ENCODE results near the gene SMAP1.

The SMAP1 gene

DNA sequence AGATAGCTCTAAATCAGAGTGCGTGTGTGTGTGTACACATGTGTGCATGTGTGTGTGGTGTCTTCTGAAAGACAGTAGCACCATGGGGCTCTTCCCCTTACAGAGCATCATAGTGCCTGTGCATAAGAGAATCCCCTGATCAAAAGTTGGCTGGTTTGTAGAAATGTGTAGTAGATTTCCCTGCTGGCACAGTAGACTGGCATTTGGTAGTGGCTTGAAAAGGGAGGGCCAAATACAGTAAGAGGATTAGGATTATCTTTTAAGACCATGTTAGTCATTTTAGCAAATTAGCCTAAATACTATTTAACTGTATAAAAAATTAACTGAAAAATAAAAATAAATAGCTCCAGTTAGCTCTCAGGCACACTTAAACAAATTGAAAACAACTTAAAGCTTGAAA, 176.6 kb downstream of the SMAP1 start:
- DNase-seq, result no peak

DNA sequence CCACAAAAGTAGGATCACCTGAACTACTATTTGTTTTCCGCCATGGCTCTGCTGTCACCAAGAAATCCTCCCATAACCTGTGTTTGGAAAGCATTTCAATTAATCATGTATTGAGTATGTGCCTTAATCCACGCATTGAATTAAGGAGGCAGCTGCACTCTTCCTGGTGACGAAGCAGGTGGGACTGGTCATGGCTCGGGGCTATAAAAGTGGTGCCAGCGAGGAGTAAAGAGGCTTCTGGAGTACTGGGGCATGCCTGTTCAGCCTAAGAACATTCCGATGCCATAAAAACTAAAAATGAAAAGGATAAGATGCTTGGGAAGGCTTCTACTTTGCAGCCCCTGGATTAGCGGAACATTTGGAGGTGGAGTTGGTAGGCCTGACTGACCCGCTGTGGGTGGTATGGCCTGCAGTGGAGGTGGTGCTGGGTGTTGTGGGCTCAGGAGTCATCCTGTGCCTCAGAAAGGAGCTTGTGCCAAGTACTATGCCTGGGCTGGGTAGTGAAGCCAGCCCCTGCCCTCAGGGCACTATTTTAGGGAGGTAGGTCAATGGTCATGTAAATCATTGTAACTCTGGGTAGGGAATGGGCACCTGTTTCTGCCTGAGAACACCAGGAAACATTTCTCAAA, 178.6 kb downstream of the SMAP1 start:
- no peak for DNase-seq

DNA sequence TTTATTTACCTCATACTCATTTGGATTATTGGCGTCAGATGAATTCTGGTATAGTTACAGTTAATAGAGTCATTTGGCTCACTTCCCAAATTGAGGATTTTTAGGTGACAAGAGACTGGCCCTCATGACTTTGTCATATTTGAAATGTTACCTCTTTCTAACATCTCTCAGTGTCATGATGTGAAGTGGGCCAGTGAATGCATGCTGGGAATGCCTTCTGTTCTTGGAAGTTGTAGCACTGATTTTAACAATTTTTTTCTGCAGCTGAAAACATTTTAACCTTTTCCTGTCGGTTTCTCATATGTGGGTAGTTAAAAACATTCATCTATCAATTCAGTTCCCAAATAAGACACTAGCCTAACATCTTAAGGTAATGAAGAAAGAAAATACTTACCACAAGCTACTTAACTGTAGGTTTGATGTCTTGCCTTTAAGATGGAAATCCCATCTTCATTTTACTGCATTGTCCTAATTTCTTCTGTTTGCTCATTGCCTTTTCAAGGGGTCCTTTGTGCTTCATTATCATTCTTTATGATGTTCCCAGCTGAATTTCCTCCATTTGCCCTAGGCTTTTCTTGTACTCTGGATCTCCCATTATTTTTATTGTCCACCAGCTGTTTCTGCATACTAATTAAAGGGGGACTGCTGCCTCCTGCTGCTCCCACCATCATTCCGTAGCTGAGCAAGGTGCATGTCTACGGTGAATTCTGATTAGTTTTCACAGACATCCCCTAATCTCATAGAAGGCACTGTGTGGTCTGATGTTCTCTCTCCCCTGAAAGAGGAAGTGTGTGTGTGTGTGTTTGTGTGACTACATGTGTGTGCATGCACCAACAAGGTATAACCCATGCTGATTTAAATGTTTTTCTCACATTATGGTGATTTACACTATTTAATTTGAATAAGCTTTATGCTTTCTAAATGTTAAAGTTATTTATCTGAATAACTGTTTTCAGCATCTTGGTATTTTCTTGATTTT, 179.7 kb downstream of the SMAP1 start:
- DNase-seq, result no peak

DNA sequence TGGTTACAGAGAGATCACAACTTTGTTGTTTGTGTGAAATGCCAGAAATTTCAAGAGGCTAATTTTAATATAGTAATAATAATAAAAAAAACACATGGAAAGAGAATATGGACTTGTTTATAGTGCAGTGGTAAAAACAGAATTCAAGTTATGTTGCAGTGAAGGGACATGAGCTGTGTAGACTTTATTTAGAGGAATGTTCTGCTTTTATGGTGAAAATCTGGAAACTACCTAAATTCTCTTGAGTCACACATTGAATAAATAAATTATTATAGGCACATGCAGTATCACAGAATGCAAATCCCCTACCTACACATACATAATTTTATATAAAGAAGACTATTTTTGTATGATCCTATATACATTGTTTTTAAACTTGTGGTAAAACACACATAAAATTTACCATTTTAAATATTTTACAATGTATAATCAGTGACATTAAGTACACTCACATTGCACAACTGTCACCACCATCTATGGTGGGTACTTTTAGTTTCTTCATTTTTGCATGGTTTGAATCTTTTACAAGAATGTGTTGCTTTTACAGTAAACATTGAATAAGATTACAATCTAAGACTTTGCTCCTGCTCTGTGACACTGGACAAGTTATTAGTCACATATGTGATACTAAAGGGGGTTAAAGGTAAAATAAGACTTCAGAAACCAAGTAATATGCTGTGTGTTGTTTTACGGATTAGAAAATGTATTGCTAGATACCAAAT, 181.8 kb downstream of the SMAP1 start:
- no peak for DNase-seq

DNA sequence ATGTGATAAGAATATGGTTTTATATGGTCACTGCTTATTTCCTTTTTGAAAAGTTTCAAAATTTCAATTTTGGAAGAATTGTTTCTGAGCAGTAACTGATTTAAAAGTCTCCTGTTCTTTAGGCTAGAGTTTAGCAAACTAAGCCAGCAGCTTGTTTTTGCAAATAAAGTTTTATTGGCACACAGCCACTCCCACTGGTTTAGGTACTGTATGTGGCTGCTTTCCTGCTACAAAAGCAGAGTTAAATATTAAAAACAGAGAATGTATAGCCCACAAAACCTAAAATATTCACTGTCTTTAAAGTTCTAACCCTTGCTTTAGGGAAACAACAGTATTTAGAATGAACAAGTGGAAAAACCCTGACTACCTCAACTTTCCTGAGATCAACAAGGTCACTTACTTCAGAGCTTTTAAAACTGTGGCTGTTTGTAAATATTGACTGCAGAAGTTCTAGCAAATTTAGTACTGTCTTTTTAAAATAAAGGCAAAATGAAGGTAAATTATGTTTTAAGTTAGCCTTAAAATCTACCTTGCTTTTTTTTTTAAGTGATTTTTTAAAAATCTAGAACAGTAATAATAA, 185.1 kb downstream of the SMAP1 start:
- DNase-seq, result no peak

DNA sequence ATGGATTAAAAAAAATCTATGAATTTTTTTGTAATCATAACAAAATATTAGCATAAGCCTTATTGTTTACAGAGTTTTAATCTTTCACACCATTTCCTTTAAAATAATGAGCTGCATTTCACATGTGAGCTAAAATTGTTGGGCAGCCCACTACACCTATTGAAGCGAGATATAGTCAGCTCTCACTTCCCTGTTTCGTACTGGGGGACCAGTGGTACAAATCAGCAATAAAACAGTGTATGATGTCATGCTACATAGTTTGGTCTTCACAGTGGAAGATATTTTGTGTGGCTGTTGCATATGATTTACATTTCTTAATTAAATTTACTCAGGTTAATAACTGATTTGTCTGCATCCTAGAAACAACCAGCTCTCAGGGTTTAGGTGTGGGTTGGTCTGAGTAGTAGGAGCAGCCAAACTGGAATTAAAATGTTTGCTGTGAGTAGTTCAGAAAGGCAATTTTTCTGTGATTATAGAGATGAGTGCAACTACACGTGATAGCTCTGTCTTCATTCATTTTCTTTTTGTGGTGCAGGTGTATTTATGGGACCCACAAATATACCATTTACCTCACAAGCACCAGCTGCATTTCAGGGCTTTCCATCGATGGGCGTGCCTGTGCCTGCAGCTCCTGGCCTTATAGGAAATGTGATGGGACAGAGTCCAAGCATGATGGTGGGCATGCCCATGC, 189.8 kb downstream of the SMAP1 start:
- DNase-seq, result no peak

DNA sequence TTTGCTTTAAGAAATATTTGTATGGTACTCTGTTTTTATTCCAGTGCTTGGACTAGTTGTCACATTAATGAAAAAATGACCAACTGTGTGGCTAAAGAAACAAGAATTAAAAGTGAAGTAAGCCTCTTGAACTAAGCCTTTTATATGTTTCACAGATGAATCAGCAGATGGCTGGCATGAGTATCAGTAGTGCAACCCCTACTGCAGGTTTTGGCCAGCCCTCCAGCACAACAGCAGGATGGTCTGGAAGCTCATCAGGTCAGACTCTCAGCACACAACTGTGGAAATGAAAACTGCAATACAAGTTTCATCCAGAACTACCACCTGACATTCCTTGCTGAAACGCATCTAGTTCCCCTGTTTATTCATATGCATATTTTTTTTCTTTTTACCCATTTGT, 192.4 kb downstream of the SMAP1 start:
- no peak for DNase-seq

DNA sequence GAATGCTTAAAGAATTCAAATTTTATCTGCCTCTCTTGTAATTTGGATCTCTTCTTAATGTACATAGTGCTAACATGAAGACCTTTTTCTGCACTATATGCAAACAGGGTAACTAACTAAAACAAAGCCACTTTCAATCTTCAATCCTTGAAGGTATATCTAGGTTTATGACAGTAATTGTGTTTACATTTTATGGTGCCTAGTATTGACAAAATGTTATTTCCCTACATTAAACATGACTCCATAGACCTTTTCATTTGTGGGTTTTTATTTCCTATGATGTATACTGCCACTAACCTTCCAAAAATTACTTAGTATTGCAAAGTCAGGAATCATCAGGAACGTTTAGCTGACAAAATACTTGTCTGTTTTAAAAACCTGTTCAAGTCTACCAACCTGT, 193.2 kb downstream of the SMAP1 start:
- no peak for DNase-seq

DNA sequence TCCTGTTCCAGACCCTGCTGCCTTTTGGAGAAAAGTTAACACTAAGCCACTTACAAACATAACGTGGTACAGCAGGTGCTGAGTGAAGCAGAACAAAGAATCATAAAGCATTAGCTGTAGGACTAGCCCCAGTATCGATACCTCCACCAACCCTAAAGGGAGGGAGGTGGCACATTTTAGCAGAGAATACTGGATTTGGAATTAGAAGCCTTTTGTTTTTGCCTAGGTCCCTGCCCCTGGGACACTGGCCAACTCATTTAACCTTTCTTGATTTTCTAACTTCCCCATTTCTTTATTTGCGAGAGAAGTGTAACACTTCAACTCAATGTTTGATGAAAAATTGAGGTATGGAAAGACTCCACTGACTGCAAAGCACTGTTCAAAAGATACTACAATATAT, 195.7 kb downstream of the SMAP1 start:
- DNase-seq, result no peak

DNA sequence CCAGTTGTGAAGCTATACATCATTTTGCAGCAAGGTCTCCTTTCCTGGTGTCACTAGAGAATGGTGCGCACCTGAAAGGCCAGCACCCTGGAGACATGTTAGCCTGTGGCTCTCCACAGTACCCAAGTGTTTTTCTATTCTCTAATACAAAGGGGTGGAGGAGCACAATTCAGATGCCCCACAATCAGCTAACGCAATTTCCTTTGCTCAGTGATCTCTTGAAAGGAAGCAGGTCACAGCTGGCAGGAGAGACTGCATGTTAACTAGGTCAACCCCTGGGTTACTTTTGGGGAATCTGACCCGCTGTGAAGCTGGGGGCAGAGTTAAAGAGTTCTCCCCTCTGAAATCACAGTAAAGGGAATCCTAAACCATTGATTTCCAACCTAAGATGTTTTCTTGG, 196.7 kb downstream of the SMAP1 start:
- no peak for DNase-seq

DNA sequence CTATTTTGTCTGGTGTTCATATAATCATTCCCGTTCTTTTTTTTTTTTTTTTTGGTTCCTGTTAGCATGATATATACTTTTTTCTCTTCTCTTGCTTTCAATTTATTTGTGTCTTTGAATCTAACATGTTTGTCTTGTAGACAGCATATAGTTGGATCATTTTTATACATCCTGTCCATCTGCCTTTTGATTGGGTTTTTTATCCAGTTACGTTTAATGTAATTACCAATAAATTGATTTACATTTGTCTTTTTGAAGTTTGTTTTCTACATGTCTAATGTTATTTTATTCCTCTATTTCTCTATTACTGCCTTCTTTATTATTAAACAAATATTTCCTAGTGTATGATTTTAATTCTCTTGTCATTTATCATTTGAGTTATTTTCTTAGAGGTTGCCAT, 204.8 kb downstream of the SMAP1 start:
- DNase-seq, result no peak

DNA sequence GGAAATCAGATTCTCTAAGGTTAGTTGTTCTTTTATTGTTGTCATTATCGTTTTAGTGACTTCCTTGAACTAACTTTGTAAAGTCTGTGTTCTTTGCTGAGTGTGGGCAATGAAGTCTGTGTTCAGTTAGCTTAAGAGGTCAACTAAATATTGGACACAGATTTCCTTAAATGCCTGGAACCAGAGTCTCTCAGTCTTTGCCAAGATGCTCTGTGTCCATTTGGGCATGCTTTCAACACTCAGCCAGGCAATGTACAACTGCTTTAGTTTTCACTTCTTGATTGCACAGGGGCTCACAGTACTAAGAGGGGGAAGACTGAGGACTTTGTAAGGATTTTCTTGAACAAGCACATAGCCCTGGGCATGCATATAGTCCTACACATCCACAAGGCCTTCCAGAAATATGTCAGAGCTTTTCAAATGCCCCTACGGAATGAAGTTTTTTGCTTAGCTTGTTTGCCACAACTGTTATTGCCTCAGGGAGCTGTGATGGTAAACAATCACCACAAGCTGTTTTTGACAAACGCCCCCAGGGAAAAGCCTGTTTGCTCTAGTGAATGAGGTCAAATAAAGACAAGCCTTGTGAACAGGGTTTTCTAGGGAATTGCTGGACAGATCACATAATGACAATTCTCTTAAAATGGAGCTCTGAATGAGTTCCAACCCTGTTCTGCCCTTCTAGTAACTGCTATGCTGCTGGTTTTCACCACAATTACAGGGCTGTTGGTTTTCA, 206.7 kb downstream of the SMAP1 start:
- DNase-seq, result no peak

DNA sequence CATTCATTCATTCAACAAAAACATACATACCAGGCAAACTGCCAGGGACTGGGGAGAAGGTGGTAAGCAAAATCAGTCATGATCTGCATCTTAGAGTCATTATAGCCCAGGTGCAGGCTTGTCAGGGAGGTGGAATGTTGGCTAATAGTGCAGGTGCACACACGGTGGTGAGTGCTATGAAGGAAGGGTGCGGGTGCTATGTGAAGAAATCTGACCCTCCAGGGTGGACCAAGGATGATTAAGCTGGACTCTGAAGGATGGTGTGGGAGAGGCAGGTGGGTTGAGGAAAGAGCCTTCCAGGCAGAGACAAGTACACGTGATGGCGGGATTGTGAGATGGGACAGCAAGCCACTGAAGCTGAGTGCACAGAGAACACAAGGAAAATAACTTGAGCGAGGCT, 211.8 kb downstream of the SMAP1 start:
- DNase-seq, result no peak

DNA sequence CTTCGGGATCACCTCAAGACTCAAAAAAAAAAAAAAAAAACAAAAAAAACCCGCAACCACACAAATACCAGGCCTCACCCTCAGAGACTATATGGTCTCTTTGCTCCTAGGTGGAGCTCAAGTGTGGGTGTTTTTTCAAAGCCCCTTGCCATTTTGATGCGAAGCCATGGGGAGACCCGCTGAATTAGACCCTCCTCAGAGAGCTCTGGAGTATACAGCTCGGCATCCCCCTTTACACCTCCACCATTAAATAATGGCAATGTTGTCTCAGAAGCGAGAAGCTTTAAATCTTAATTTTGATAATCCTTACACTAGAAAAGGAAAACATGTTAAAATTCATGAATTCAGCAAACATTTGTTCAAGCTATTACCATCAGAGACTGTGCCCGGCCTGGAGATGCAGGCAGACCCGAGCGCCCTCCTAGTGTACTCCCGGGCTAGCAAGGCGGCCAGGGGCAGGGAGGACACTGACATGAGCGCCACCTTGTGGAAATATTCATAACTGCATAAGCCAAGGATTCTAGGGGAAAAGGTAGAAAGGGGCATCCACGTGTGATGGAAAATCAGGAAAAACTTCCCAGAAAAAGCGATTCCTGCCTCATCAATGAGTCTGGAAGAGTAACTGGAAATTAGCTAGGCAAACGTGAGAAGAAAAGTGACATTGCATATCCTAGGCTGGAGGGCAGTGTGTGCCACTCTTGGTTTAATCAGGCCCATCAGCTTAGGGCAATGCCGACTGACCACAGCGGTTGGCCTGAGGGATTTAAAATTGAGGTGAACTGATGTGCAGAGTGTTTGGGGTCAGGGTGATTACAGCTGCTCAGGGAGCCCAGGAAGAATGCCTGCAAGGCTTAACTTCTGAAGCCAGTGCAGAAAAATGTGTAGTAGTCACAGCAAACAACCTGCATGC, 216.6 kb downstream of the SMAP1 start:
- peak; percentile 46 for DNase-seq

DNA sequence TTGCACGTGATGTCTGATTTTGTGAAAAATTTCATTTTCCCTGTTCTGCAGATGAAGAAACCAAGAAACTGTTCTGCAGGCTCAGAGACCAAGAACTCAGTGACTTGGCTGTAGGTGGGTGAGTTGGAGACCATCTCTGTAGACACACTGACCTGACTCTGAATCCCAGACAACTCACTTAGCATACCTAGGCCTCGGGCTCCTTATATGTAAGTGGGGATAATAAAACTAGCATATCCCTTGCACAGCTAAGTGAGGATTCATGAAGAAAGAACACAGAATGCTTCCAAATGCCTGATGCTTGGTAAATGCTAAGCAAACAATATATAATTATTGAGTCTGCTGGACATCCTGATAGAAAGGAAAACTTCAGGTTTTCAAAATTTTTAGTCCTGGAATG, 218.4 kb downstream of the SMAP1 start:
- no peak for DNase-seq

DNA sequence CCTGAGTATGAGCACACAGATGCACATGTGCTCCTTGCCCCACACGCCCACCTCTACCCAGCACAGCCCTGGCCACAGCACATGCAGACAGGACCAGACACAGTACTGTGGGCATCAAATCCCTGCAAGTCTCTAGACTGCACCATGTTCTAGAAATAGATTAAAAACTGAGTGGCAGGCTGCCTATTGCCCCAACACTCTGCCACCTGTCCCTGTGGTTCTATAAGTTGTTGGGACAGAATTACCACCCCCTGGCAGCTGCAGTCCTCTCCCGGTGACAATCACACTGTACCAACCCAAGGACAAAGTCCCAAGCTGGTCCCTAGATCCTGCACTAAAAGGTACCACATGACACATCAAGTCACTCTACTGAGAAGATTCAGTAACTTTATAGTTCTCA, 219.0 kb downstream of the SMAP1 start:
- no peak for DNase-seq

DNA sequence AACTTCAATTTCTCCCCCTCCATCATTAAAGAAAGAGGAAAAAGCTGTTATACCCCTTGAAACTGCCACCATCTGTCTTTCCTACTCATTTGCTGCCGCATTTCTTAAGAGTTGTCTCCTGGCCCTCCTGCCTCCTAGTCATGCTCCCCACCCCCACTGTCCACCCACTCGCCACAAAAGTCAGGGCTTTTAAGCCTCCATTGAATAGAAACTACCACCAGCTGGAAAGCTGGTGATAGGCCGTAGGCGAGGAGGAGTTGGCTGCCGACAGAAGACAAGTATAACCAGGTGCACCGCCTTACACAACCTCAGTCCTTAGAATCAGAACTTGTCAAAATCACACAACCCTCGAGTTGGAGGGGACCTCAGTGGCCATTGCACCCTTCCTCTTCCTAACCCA, 221.6 kb downstream of the SMAP1 start:
- DNase-seq, result no peak

DNA sequence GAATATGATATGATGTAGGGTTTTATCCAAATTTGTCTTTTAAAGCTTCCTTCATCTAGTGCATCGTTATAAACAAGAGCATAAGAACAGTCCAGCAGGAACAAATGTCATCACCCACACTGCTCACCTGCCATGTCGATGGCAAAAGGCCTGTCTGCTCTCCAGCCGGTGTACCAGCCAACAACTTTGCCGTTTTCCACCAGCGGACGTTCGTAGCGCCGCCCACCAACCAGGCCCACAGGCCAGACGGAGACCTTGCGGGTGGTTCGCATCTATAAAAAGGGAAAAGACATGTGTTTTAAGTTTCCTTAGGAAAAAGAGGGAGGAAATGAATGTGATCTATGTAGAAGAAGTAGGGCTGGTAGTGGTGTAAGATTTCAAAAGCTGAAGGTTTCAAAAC, 226.3 kb downstream of the SMAP1 start:
- no peak for DNase-seq

DNA sequence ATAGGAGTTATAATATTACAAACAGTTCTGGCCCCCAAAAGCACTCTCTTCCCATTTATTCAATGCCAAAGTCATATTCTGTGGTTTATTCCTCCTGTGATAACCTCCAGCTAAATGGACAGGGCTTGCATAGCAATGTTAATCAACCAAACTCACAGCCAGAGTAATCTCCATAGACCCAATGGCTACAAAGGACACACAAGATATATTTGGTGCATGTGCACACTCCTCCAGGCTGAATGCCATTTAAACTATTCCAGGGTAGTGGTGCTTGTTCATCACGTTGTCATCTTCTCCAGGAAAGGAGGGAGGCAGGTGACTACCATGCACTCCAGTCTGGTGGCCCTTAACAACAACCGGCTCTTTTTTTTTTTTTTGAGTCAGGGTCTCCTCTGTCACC, 232.4 kb downstream of the SMAP1 start:
- DNase-seq, result no peak

DNA sequence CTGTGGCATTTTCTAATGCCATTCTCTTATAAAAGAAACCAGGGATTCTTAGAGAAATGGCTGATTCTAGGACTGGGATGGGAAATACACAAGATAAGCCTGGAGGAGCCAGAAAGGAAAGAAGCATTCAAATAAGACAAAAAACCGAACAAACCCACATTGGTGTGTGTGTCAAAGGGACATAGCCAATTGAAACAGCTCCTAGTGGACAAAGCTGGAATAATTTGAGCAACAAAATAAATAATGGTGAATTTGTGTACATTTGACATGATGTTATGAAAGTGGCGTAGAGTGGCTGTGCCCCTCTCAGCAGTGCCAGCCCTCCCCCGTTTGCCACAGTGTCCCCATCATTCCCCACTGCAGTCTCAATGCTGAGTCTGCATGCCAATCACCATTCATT, 233.6 kb downstream of the SMAP1 start:
- DNase-seq, result no peak
